HG03378 (cell line): ENCODE results near the gene ANKRD65.
"Not testable (repeated sequence)": the region's sequence is repeated elsewhere in the genome, so short reads cannot be mapped to it uniquely, and the experiment has no call there.

Experiments used
- ATAC-seq: cut with Tn5 transposase; IDR thresholded peaks from one replicate; pipeline ENCODE4 v1.9.1; 2021; ENCODE audit warnings: mild to moderate bottlenecking, moderate library complexity; ENCODE audit not compliant: unreplicated experiment

ANKRD65 gene

GRCh38 chr1:1430992-1431844 is 10.1 kb upstream of the ANKRD65 start:
- ATAC-seq = no peak

GRCh38 chr1:1430114-1430982 is 9.3 kb upstream of the ANKRD65 start:
- ATAC-seq = no peak

GRCh38 chr1:1429671-1430073 is 8.6 kb upstream of the ANKRD65 start:
- ATAC-seq = no peak

- ATAC-seq = not testable (repeated sequence)
These were observed 7.9 kb upstream of the ANKRD65 start for GRCh38 chr1:1428967-1429366.

- no peak for ATAC-seq
These were observed 7.1 kb upstream of the ANKRD65 start for GRCh38 chr1:1428174-1428573.

- no peak for ATAC-seq
These were observed 6.7 kb upstream of the ANKRD65 start for GRCh38 chr1:1427820-1428148.

GRCh38 chr1:1427106-1427819 is 6.2 kb upstream of the ANKRD65 start:
- ATAC-seq = no peak

GRCh38 chr1:1426496-1427105 is 5.5 kb upstream of the ANKRD65 start:
- ATAC-seq = no peak

GRCh38 chr1:1425753-1426495 is 4.8 kb upstream of the ANKRD65 start:
- ATAC-seq = no peak

GRCh38 chr1:1425426-1425752 is 4.3 kb upstream of the ANKRD65 start:
- no peak for ATAC-seq

- no peak for ATAC-seq
These were observed 3.6 kb upstream of the ANKRD65 start for GRCh38 chr1:1424707-1425106.

- ATAC-seq = no peak
These were observed 2.1 kb upstream of the ANKRD65 start for GRCh38 chr1:1423245-1423597.

- no peak for ATAC-seq
These were observed 1.6 kb upstream of the ANKRD65 start for GRCh38 chr1:1422465-1423244.

GRCh38 chr1:1421907-1422464 is 910 bp upstream of the ANKRD65 start:
- no peak for ATAC-seq

- ATAC-seq = no peak
These were observed 378 bp downstream of the ANKRD65 start for GRCh38 chr1:1420654-1421141.

GRCh38 chr1:1419813-1420653 is 1.0 kb downstream of the ANKRD65 start:
- no peak for ATAC-seq

GRCh38 chr1:1419363-1419812 is 1.7 kb downstream of the ANKRD65 start:
- ATAC-seq = no peak
